DND-41 (cell line): Measurements from ENCODE around the gene TMEM255B.

ENCODE experiments used
- CTCF ChIP-seq: IDR thresholded peaks from 2 replicates; pipeline ENCODE4 v1.5.1; 2012; ENCODE audit warnings: borderline replicate concordance, low read length, moderate library complexity, mild to moderate bottlenecking; ENCODE audit not compliant: poor library complexity, severe bottlenecking; ENCODE audit errors: extremely low read depth
- EZH2 ChIP-seq: IDR thresholded peaks from 3 replicates; pipeline ENCODE4 v1.6.1; 2012; ENCODE audit warnings: borderline replicate concordance, low read depth, mild to moderate bottlenecking, moderate library complexity, low read length, inconsistent platforms; ENCODE audit not compliant: severe bottlenecking

DNA sequence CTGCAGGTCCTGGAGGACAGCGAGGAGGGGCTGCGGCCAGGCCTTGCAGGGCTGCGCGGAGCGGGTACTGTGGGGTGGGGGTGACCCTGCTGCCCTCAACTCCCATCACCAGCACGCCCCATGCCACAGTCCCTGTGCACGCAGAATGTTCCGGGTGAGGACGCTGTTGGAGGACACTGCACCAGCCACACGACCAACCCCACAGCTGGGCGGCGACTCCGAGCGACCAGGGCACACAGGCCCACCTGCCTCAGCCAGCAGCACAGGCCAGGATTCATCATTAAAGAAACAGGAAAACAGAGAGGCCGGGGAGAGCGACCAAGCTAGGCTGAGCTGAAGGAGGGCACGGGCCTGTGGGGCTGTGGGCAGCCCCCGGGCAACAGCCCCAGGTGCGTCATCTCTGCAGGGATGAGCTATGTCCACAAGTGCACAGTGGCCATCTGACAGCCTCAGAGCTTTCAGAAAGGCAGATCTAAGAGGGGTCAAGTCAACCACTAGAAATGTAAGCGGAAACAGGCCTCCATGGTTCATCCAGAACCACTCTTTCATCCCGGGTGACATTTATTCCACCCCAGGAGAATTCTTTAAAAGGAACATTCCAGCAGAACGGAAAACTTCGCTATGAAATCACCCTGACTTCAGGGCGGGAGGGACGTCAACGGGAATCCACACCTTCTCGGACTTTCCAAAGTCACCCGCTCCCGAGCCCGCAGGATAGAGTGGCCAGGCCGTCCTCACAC lies 103.3 kb downstream of the TMEM255B start:
- TF ChIP-seq CTCF (no peak), EZH2 (no peak)
